Prostate gland (tissue), 2 donors: ENCODE measurements around the gene NAIF1. TPM values are rescaled to one million over a fixed set of nuclear protein-coding genes. Genes with fewer than 3 reads are reported as not detected.

ENCODE experiments used
- DNase-seq: peaks from one replicate; pipeline ENCODE4 v3.0.0-alpha.2; 2019; ENCODE audit warnings: low spot score
- H3K27ac ChIP-seq, 2 donors: fragments of 200-600 bp; sonication (generic); 2 replicates each; pipeline ENCODE4 v1.5.1; 2017 to 2019
- H3K27me3 ChIP-seq: fragments of 200-600 bp; sonication (generic); replicated peaks from 2 replicates; pipeline ENCODE4 v1.5.1; 2019; ENCODE audit not compliant: insufficient read depth
- H3K36me3 ChIP-seq, 2 donors: fragments of 200-600 bp; sonication (generic); 1 replicate in 1 of 2; 2 replicates in 1 of 2; pipeline versions ENCODE4 v1.5.1 to v1.8.1; 2017 to 2019
- H3K4me1 ChIP-seq: fragments of 200-600 bp; sonication (generic); replicated peaks from 2 replicates; pipeline ENCODE4 v1.5.1; 2019
- H3K4me3 ChIP-seq, 2 donors: fragments of 200-600 bp; sonication (generic); 2 replicates each; pipeline ENCODE4 v1.5.1; 2017 to 2019
- H3K9me3 ChIP-seq: fragments of 200-600 bp; sonication (generic); 2 replicates; pipeline ENCODE4 v1.5.1; 2017
- CTCF ChIP-seq, 4 experiments: fragments of 200-600 bp in 2 of 4; fragments of 450-650 bp in 2 of 4; sonication (generic) in 2 of 4; IDR thresholded peaks; 1 replicate in 3 of 4; 2 replicates in 1 of 4; pipeline ENCODE4 v1.5.1; 2016 to 2019; ENCODE audit warnings: antibody characterized with exemption in 4 of 4, mild to moderate bottlenecking in 2 of 4, moderate library complexity in 2 of 4
- POLR2A ChIP-seq: fragments of 450-650 bp; IDR thresholded peaks from one replicate; pipeline ENCODE4 v1.6.1; 2016; ENCODE audit warnings: antibody characterized with exemption, mild to moderate bottlenecking
- POLR2AphosphoS5 ChIP-seq: sonication (generic); formaldehyde crosslinking; IDR thresholded peaks from one replicate; pipeline ENCODE4 v1.6.1; 2017; ENCODE audit warnings: antibody characterized with exemption
- WGBS: methylation state at CpG from one replicate; pipeline ENCODE4 v1.1.5; 2018; 5-methylcytosine and 5-hydroxymethylcytosine counted together
- intact Hi-C: fragments of 100-400 bp; cut with DNase I; formaldehyde crosslinking; loops from one replicate; pipeline ENCODE4 v1.14.2; 2022
- total RNA-seq, 2 donors: library from RNA; depleted of rRNA; stranded (reverse); fragments of >200 nt; gene quantifications; one replicate each; pipeline ENCODE4 v1.1.0, GENCODE V29; 2016

The NAIF1 gene
- total RNA-seq, 2 donors from 2014 or later = 12.3 to 12.6 TPM

- Histone ChIP-seq H3K4me3 (no peak overlapping the region), H3K27ac (peak overlapping the region; percentile 86 to 92), H3K9me3 (no peaks in the 10 kb centered on the region), H3K27me3 (no peaks in the 10 kb centered on the region), H3K4me1 (peaks cover 32% of the 10 kb centered on the region), H3K36me3 (no peaks in the 10 kb centered on the region)
- intact Hi-C loops = loop anchor here (10.0 kb wide), 1 partner anchor 130 kb away; no protein-coding TSS in a partner anchor
- 58% methylated on average over 11 of the region's 11 CpGs for WGBS
- no peak for TF ChIP-seq CTCF (IDR thresholded peaks at IDR 0.05)
- DNase-seq = no peak
Observed at GRCh38 chr9:128094950-128095544, 27.9 kb upstream of the NAIF1 start.

- peak; percentile 94 for DNase-seq
- no peaks in the 10 kb centered on the region for H3K36me3 ChIP-seq
- H3K27ac ChIP-seq = peak overlapping the region; percentile 86 to 92
- TF ChIP-seq POLR2AphosphoS5 (peak; percentile 98), CTCF (IDR thresholded peaks at IDR 0.05) (no peak), POLR2A (peak; percentile 89)
- peak overlapping the region; percentile 1 to 9 for H3K4me3 ChIP-seq
- H3K9me3 ChIP-seq = no peaks in the 10 kb centered on the region
- intact Hi-C loops = loop anchor here (10.0 kb wide), 1 partner anchor 130 kb away; no protein-coding TSS in a partner anchor
- peaks cover 26% of the 10 kb centered on the region for H3K4me1 ChIP-seq
- no peaks in the 10 kb centered on the region for H3K27me3 ChIP-seq
- WGBS = 11% methylated on average over 8 of the region's 8 CpGs
Observed at GRCh38 chr9:128094166-128094949, 27.2 kb upstream of the NAIF1 start.

GRCh38 chr9:128093011-128093410 is 25.9 kb upstream of the NAIF1 start:
- Histone ChIP-seq H3K9me3 (no peaks in the 10 kb centered on the region), H3K27ac (peak overlapping the region; percentile 86 to 92), H3K4me3 (no peak overlapping the region), H3K36me3 (no peaks in the 10 kb centered on the region), H3K4me1 (peaks cover 17% of the 10 kb centered on the region), H3K27me3 (no peaks in the 10 kb centered on the region)
- TF ChIP-seq POLR2AphosphoS5 (no peak), CTCF (IDR thresholded peaks at IDR 0.05) (no peak), POLR2A (no peak)
- intact Hi-C loops = loop anchor here (10.0 kb wide), 1 partner anchor 128 kb away; no protein-coding TSS in a partner anchor
- WGBS = 38% methylated on average over 4 of the region's 4 CpGs
- DNase-seq = no peak

GRCh38 chr9:128092199-128092977 is 25.3 kb upstream of the NAIF1 start:
- DNase-seq = no peak
- TF ChIP-seq POLR2A (no peak), CTCF (IDR thresholded peaks at IDR 0.05) (no peak), POLR2AphosphoS5 (no peak)
- H3K27ac ChIP-seq = peak overlapping the region; percentile 86 to 92
- no peaks in the 10 kb centered on the region for H3K36me3 ChIP-seq
- 64% methylated on average over 16 of the region's 16 CpGs for WGBS
- intact Hi-C loops = loop anchor here (10.0 kb wide), 1 partner anchor 128 kb away; no protein-coding TSS in a partner anchor
- H3K4me3 ChIP-seq = no peak overlapping the region
- no peaks in the 10 kb centered on the region for H3K27me3 ChIP-seq
- H3K4me1 ChIP-seq = peaks cover 12% of the 10 kb centered on the region
- no peaks in the 10 kb centered on the region for H3K9me3 ChIP-seq
